GM12878 (cell line): ENCODE measurements around the gene MN1. TPM values are rescaled to one million over a fixed set of nuclear protein-coding genes. Genes with fewer than 3 reads are reported as not detected.

Experiments used
- CBX3 ChIP-seq: fragments of 200-600 bp; sonication (generic); IDR thresholded peaks from 2 replicates; pipeline ENCODE4 v1.6.1; 2016; ENCODE audit warnings: low read depth, borderline replicate concordance
- CEBPZ ChIP-seq: fragments of 150-350 bp; IDR thresholded peaks from 2 replicates; pipeline ENCODE4 v1.6.1; 2016; ENCODE audit warnings: low read depth, low read length
- GABPA ChIP-seq: IDR thresholded peaks from 2 replicates; pipeline ENCODE4 v1.6.1; 2014; ENCODE audit warnings: antibody characterized with exemption, low read depth, mild to moderate bottlenecking, inconsistent platforms
- HCFC1 ChIP-seq: fragments of 150-350 bp; IDR thresholded peaks from 2 replicates; pipeline ENCODE4 v1.6.1; 2014; ENCODE audit warnings: low read length
- MYB ChIP-seq: fragments of 150-350 bp; IDR thresholded peaks from 2 replicates; pipeline ENCODE4 v1.6.1; 2014; ENCODE audit warnings: mild to moderate bottlenecking, low read depth, low read length, borderline replicate concordance
- POU2F2 ChIP-seq: IDR thresholded peaks from 3 replicates; pipeline ENCODE4 v1.6.1; 2011; ENCODE audit warnings: low read depth, mild to moderate bottlenecking, low read length, borderline replicate concordance
- SREBF1 ChIP-seq: IDR thresholded peaks from 2 replicates; pipeline ENCODE4 v1.6.1; 2012; ENCODE audit warnings: mild to moderate bottlenecking, low read length
- USF1 ChIP-seq: IDR thresholded peaks from 2 replicates; pipeline ENCODE4 v1.6.1; 2011; ENCODE audit warnings: borderline replicate concordance, low read depth, mild to moderate bottlenecking, moderate library complexity, mixed read lengths, low read length; ENCODE audit not compliant: insufficient read depth; ENCODE audit errors: extremely low read length
- ZBTB40 ChIP-seq: fragments of 450-650 bp; IDR thresholded peaks from 2 replicates; pipeline ENCODE4 v1.6.1; 2016; ENCODE audit warnings: mild to moderate bottlenecking, moderate library complexity, borderline replicate concordance
- polyA plus RNA-seq, 11 experiments: library from polyadenylated mRNA; depleted of rRNA in 4 of 11; unstranded in 6 of 11; stranded (reverse) in 5 of 11; fragments of >200 nt; fragmentation: Nextera tagmentation in 4 of 11; fragmentation: Illumina TruSeq in 1 of 11; extraction: Ambion mirVana in 4 of 11; extraction: Trizol in 1 of 11; gene quantifications; 1 replicate in 1 of 11; 2 replicates in 10 of 11; pipeline versions ENCODE4 v1.2.1 to v1.2.3, GENCODE V29; 2011 to 2016; ENCODE audit warnings: inconsistent platforms in 2 of 11, missing spikeins in 2 of 11, low read depth in 1 of 11
- total RNA-seq, 4 experiments: library from RNA; depleted of rRNA in 3 of 4; stranded (reverse); fragments of >200 nt in 3 of 4; fragmentation: Illumina TruSeq in 1 of 4; extraction: Trizol in 1 of 4; gene quantifications; 2 replicates each; pipeline versions ENCODE4 v1.2.1 to v1.2.3, GENCODE V29; 2013 to 2021
- TF ChIP-seq, protein P1 (sequence below): fragments of 450-650 bp; IDR thresholded peaks from 2 replicates; pipeline ENCODE4 v1.6.1; 2017; ENCODE audit warnings: antibody characterized with exemption, mild to moderate bottlenecking, moderate library complexity

MN1 gene
- total and polyA plus RNA-seq, 10 of the 15 experiments (the other 5 are each of a cell fraction or from before 2014, with no cell fraction given) = under 0.01 to 0.24 (median 0.03) TPM; not detected in 3

- TF ChIP-seq, protein P1, sequence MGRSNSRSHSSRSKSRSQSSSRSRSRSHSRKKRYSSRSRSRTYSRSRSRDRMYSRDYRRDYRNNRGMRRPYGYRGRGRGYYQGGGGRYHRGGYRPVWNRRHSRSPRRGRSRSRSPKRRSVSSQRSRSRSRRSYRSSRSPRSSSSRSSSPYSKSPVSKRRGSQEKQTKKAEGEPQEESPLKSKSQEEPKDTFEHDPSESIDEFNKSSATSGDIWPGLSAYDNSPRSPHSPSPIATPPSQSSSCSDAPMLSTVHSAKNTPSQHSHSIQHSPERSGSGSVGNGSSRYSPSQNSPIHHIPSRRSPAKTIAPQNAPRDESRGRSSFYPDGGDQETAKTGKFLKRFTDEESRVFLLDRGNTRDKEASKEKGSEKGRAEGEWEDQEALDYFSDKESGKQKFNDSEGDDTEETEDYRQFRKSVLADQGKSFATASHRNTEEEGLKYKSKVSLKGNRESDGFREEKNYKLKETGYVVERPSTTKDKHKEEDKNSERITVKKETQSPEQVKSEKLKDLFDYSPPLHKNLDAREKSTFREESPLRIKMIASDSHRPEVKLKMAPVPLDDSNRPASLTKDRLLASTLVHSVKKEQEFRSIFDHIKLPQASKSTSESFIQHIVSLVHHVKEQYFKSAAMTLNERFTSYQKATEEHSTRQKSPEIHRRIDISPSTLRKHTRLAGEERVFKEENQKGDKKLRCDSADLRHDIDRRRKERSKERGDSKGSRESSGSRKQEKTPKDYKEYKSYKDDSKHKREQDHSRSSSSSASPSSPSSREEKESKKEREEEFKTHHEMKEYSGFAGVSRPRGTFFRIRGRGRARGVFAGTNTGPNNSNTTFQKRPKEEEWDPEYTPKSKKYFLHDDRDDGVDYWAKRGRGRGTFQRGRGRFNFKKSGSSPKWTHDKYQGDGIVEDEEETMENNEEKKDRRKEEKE = no peak
- TF ChIP-seq GABPA (no peak), USF1 (no peak), HCFC1 (no peak), CEBPZ (no peak), POU2F2 (no peak), ZBTB40 (no peak), MYB (no peak), SREBF1 (no peak), CBX3 (no peak)
- TF ChIP-seq, all 136 proteins: peak for 0
These were observed 4.6 kb downstream of the MN1 start (continued) for GRCh38 chr22:27796829-27797519.
